Measurements from ENCODE around the gene ZFHX2. TPM values are rescaled to one million over a fixed set of nuclear protein-coding genes. Genes with fewer than 3 reads are reported as not detected.

ZFHX2 gene
- total RNA-seq, 1 donor: 0.36 TPM

DNA sequence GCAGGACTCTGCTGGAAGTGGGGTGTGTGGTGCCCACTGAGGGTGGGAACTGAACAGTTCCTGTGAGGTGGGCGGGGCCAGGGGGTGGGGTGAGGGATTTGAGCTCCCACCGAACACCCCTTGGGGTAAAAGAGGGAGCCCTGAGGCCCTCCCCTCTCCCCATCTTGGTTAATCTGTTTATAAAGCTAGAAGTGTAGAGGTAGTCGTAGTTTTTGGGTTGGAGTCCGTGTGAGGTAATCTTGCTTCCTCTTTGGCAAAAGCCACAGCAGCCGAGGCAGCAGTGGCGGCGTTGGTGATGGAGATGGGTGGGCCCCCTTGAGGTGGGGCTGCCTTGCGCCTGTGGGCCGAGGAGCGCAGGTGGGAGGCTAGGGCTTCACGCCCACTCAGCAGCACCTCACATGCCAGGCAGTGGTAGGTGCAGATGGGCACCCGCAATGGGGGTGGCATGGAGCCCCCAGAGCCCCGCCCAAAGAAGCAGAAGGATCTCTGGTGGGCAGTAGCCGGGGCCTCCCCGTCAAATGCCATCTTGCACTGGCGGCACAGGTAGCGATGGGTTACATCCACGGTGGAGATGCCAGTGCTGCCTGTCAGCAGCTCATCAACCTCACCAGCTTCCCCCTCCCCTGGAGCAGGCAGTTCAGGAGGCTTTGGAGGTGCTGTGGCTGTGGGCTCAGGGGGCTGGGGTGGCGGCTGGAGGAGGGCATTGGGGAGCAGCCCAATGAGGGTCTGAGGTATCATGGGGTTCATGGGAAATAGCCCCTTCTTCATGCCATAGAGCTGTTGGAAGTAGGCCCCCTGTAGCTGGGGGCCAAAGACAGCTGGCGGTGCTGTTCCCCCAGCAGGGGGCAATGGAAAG lies 29.6 kb downstream of the ZFHX2 start:
- TF ChIP-seq, protein P1, sequence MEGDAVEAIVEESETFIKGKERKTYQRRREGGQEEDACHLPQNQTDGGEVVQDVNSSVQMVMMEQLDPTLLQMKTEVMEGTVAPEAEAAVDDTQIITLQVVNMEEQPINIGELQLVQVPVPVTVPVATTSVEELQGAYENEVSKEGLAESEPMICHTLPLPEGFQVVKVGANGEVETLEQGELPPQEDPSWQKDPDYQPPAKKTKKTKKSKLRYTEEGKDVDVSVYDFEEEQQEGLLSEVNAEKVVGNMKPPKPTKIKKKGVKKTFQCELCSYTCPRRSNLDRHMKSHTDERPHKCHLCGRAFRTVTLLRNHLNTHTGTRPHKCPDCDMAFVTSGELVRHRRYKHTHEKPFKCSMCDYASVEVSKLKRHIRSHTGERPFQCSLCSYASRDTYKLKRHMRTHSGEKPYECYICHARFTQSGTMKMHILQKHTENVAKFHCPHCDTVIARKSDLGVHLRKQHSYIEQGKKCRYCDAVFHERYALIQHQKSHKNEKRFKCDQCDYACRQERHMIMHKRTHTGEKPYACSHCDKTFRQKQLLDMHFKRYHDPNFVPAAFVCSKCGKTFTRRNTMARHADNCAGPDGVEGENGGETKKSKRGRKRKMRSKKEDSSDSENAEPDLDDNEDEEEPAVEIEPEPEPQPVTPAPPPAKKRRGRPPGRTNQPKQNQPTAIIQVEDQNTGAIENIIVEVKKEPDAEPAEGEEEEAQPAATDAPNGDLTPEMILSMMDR (IDR thresholded peaks at IDR 0.05; ENCODE audit: insufficient read depth, low read length): no peak
- DNase-seq (ENCODE audit: low read depth): no peak
- no peak overlapping the region for H3K4me3 ChIP-seq (ENCODE audit: low read depth, low read length)

DNA sequence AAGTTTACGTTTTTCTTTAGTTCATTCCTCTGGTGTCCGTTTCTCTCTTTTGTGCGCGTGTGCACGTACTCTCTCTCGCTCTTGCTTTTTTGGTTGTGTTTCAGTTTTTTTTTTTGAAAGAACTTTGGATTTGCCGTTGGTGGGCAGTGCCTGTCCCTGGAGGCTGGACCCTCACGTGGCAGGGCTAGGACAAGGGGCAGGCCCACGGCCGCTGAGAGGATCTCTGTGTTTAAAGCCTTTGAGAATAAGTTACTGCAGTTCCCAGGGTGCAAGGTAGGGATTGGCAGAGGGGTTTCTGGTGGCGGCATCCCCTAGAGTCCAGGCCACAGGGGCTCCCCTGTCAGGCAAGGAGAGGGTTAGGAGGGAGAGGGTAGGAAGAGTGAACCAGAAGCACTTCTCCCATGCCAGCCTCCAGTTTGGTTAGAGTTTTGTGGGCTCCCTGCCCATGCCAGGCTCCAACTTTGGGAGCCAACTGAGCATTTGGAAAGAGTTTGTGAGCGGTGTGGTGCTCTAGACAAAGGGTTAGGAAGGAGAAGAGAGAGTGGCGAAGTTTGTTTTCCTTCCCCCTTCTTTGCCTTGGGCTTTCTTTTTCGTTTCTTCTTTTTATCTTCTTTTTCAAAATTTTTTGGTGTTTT lies 30.5 kb downstream of the ZFHX2 start:
- TF ChIP-seq, protein P1 (IDR thresholded peaks at IDR 0.05; ENCODE audit: insufficient read depth, low read length): no peak
- H3K4me3 ChIP-seq (ENCODE audit: low read depth, low read length): no peak overlapping the region
- no peak for DNase-seq (ENCODE audit: low read depth)

DNA sequence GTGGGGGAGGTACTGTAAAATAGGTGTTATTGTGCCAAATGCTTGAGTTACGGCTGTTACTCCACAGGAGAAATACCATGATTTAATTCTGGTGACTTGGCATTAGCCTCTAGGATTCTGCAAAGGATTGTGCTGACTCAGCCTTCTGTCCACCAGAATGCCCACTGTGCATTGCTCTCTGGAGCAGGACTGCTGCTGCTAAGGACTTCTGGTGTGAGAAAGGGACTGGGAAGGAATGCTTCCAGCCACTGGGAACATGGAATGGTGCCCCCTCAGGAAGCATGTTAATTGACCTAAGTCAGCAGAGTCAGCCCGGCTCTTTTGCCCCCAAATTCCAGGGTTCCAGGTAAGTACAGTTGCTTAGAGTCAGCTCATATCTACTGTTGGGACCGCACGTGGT lies 32.9 kb downstream of the ZFHX2 start:
- DNase-seq (ENCODE audit: low read depth): no peak
- no peak overlapping the region for H3K4me3 ChIP-seq (ENCODE audit: low read depth, low read length)
- TF ChIP-seq, protein P1 (IDR thresholded peaks at IDR 0.05; ENCODE audit: insufficient read depth, low read length): no peak

DNA sequence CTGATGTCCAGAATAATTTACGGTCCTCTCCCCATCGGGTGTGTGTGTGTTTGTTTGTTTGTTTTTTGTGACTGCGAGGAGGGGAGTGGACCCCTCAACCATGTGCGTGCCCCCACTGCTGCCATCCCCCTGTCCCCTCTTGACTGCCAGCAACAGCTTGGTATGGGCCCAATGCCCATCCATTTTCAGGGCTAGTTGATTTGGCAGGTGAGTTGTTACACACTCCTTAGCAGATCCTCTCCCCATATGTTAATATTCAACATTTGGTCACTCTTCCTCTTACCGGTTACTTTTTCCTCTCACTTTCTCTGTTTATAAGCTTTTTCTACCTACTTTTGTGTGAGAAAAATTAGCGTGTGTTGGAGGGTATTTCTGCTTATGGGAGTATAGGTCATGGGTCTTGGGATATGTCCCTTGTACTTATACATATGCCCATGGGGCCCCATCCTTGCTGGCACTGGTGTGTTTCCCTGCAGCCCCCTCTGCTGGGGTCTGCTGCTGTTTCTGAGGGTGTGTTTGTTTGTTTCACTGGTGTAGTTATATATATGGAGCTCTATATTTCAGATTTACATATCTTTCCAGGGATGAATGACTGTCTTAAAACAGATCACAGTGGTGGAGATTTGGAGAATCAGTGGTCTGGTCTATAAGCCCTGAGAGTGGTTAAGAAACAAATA lies 33.8 kb downstream of the ZFHX2 start:
- TF ChIP-seq, protein P1 (IDR thresholded peaks at IDR 0.05; ENCODE audit: insufficient read depth, low read length): no peak
- no peak overlapping the region for H3K4me3 ChIP-seq (ENCODE audit: low read depth, low read length)

DNA sequence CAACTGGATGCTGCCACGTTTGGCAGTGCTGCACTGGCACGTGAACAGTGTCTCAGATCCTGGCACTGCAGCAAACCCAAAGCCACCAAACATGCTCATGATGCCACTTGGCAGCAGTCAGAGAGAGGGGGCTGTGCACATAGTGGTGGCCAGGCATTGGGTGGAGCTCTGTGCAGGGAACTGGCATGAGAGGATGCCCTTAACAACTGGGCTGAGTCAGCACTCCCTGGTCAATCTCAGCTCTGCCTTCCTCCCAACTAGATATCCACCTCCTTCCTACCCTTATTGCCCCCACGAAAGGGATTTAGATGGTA lies 37.0 kb downstream of the ZFHX2 start:
- TF ChIP-seq, protein P1 (IDR thresholded peaks at IDR 0.05; ENCODE audit: insufficient read depth, low read length): no peak
- H3K4me3 ChIP-seq (ENCODE audit: low read depth, low read length): no peak overlapping the region
- no peak for DNase-seq (ENCODE audit: low read depth)

More for the DNA sequence above, 33.8 kb downstream of the ZFHX2 start:
- no peak for DNase-seq (ENCODE audit: low read depth)

DNA sequence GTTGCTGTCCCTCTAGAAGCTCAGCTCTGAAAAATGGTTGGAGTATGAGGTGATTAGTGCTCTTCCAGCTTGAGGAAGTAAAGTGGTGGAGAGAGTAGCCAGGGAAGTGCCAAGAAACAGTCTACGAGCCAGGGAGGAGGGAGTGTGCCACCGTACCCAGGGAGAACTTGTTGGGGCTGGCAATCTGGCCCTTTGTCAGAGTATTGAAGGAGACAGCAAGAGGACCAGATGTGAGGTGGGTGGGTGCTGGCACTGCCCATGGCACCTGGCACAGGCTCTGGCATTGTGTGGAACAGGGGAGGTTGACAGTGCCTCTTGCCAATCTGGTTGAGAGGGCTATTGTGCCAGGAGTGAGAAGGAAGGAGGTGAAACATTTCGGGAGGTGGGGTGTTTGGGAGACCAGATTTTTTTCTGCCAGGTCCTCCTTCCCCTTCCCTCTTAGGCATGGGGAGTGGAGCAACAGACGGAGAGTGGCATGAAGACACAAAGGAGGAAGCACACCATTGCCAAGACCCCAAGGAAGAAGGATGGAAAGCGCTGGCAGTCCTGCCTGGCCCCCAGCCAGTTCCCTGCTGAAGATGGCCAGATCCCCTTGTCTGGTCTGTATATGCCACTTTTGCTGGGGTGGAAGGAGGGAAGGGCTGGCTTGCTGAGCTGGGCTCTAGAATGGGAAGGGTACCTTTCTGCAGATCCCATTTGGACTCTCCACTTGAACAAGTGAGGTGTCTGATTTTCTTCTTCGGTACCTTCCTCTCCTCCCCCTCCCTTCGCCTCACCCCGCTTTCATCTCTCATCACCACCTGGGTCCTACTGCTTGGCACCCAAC lies 37.5 kb downstream of the ZFHX2 start:
- no peak for DNase-seq (ENCODE audit: low read depth)
- TF ChIP-seq, protein P1 (IDR thresholded peaks at IDR 0.05; ENCODE audit: insufficient read depth, low read length): no peak
- no peak overlapping the region for H3K4me3 ChIP-seq (ENCODE audit: low read depth, low read length)

Measured in fibroblast of the aortic adventitia (primary cell).